D721Med (cell line): ENCODE results near the gene STBD1.

Experiments used
- DNase-seq: peaks from one replicate; pipeline ENCODE4 v3.0.0; 2011; ENCODE audit warnings: low spot score; ENCODE audit not compliant: insufficient read length
- FAIRE-seq: peaks from 2 replicates; lab custom pipeline; 2011; peaks lifted over from hg19 to GRCh38; lab: Jason Lieb, UNC
- CTCF ChIP-seq: IDR thresholded peaks from 2 replicates; pipeline ENCODE4 v1.5.1; 2012; ENCODE audit warnings: mild to moderate bottlenecking, control low read depth; ENCODE audit not compliant: insufficient read depth; ENCODE audit errors: missing control alignments

STBD1 gene

GRCh38 chr4:76305971-76306881 lies at the start of gene STBD1:
TSS of gene STBD1 (plus strand) at chr4:76306733. CDS start at chr4:76306770, 37 bp downstream.
- peak; percentile 50 for DNase-seq
- TF ChIP-seq CTCF, result no peak
- no peak for FAIRE-seq

- FAIRE-seq, result no peak
- DNase-seq, result no peak
These were observed 49.6 kb upstream of the STBD1 start for GRCh38 chr4:76256968-76257367.

GRCh38 chr4:76257824-76258223 lies 48.7 kb upstream of the STBD1 start:
- DNase-seq (no peak), FAIRE-seq (no peak)
- TF ChIP-seq CTCF, result no peak

More at GRCh38 chr4:76256968-76257367, 49.6 kb upstream of the STBD1 start:
- no peak for TF ChIP-seq CTCF

- DNase-seq (no peak), FAIRE-seq (no peak)
These were observed 46.0 kb upstream of the STBD1 start for GRCh38 chr4:76260571-76260970.

GRCh38 chr4:76265631-76266218 lies 40.8 kb upstream of the STBD1 start:
- FAIRE-seq (no peak), DNase-seq (no peak)
- no peak for TF ChIP-seq CTCF

More at GRCh38 chr4:76260571-76260970, 46.0 kb upstream of the STBD1 start:
- TF ChIP-seq CTCF, result no peak

- no peak for TF ChIP-seq CTCF
- DNase-seq, result no peak
- no peak for FAIRE-seq
These were observed 39.9 kb upstream of the STBD1 start for GRCh38 chr4:76266627-76267026.
